Activated T-cell treated with anti-CD3 and anti-CD28 coated beads for 48 hours (primary cell): ENCODE measurements around the gene SLC47A2.
"Not testable (repeated sequence)": the region's sequence is repeated elsewhere in the genome, so short reads cannot be mapped to it uniquely, and the experiment has no call there.

Experiments used
- DNase-seq: peaks from one replicate; pipeline ENCODE4 v3.0.0-alpha.2; 2020; ENCODE audit warnings: low read depth

SLC47A2 gene, protein sequence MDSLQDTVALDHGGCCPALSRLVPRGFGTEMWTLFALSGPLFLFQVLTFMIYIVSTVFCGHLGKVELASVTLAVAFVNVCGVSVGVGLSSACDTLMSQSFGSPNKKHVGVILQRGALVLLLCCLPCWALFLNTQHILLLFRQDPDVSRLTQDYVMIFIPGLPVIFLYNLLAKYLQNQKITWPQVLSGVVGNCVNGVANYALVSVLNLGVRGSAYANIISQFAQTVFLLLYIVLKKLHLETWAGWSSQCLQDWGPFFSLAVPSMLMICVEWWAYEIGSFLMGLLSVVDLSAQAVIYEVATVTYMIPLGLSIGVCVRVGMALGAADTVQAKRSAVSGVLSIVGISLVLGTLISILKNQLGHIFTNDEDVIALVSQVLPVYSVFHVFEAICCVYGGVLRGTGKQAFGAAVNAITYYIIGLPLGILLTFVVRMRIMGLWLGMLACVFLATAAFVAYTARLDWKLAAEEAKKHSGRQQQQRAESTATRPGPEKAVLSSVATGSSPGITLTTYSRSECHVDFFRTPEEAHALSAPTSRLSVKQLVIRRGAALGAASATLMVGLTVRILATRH

GRCh38 chr17:19716108-19717030 is at the start of gene SLC47A2:
Gene SLC47A2 (minus strand): TSS chr17:19716584. CDS start chr17:19716555, 29 bp downstream.
- DNase-seq, result no peak

GRCh38 chr17:19766016-19766415 is 49.6 kb upstream of the SLC47A2 start:
- DNase-seq, result no peak

DNA sequence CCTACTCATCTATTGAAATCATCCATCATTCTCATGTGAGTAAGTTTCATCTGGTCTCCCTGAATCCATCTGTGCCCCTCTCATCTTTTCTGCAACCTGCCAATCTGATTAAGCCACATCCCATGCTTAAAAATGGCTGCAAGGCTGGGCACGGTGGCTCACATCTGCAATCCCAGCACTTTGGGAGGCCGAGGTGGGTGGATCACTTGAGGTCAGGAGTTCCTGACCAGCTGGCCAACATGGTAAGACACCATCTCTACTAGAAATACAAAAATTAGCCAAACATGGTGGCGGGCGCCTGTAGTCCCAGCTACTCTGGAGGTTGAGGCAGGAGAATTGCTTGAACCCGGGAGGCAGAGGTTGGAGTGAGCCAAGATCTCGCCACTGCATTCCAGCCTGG is 47.6 kb upstream of the SLC47A2 start:
- DNase-seq, result not testable (repeated sequence)

DNA sequence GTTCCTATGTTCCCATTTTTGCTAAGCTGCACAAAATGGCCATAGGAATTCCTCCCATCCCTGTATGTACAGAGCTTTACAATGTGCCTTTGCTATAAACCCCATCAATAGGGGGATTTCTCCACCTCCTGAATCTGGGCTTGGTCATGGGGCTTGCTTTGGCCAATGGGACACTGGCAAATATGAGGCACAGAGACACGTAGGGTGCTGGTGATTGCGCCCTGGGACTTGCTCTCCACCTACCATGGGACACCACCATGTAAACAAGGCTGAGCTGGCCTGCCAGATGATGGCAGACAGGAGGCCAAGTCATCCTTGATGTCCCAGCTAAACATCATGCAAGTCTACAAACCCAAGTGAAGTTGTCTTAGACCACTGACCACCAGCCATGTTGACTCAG is 47.0 kb upstream of the SLC47A2 start:
- DNase-seq, result no peak

- peak; percentile 49 for DNase-seq
Measured at GRCh38 chr17:19762515-19762961, 46.2 kb upstream of the SLC47A2 start.

DNA sequence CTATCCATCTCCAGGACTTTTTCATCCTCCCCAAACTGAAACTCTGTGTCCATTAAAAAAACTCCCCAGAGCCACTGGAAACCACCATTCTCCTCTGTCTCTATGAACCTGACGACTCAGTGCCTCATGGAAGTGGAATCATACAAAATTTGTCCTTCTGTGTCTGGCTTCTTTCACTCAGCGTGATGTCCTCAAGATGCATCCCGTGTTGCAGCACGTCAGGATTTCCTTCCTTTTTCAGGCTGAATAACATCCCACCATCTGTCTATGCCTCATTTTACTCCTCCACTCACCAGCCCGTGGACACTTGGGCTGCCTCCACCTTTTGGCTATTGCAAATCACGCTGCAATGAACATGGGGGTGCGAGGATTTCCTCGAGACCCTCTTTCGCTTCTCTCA is 44.4 kb upstream of the SLC47A2 start:
- no peak for DNase-seq

- no peak for DNase-seq
Measured at GRCh38 chr17:19759568-19760549, 43.5 kb upstream of the SLC47A2 start.

DNA sequence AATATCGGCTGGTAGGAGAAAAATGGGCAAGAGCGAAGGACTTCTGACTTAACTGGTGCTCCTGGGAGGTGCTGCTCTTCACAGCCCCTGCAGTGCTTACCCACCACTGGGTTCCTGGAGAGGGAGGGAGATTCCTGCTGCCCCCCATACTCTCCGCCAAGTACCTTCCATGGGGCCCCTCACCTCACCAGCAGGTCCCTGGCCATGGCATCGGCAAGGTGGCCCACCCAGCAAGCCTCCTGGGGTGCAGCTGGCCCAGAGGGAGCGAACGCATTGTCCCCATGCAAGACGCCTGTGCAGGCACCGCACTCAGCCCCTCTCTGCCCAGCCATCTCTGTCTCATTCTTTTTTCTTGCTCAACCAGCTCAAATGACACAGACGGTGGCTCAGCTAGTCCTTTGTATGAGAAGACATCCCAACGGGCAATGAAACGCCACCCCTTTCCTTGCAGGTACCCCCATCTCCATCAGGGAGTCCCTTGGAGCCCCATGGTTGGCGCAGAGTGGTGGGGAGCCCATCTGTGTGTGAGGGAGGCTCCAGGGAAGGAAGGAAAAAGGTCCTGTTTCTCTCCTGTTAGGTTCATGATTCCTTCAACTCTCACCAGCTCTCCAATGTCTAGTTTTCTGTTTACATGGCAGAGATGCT is 41.3 kb upstream of the SLC47A2 start:
- DNase-seq, result no peak

DNA sequence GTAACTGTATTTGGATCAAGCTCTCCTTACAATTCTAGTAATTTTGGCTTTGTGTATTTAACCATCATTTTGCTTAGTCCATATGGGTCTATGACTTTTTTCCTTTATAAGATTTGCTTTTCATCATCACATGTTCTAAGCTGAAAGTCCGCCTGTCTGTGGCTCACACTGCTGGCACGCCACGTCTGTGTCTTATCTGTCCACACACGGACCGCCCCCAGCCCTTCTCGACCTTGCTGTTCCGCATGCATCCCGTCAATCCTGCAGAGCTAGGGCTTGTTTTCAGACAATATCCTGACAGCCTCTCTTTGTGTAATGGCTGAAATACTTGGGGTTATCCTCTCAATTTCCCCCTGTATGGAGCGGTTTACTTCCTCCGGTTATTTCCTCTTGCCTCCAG is 40.2 kb upstream of the SLC47A2 start:
- DNase-seq, result no peak

DNA sequence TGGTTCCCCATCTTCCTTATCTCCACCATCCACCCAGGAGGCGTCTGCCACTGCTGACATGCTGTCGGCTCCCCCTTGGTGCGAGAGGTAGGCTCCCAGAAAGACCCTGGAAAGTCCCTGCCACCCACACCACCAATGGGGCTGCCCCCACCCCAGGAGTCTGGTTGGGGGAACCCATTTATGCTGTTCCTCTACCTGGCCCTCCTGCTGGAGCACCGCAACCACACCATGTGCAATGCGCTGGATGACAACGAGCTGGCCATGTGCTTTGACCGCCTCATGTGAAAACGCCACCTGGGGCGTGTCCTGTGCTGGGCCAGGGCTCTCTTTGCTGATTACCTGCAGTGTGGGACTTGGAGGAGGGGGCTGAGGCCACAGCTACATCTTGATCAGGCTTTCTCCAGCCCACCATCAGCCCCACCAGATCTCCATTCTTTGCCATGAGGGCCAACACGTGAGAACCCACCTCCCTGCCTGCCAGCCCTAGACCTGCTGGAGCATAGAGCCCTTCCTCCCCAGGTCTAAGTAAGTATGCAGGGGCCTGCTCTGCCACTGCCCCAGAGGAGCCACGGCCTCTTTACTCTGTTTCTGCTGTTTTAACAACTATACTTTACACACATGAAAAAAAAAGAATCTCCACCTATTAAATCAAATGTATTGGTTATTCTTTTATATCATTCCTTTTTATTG is 39.6 kb upstream of the SLC47A2 start:
- no peak for DNase-seq

- no peak for DNase-seq
Measured at GRCh38 chr17:19755392-19755791, 39.0 kb upstream of the SLC47A2 start.

DNA sequence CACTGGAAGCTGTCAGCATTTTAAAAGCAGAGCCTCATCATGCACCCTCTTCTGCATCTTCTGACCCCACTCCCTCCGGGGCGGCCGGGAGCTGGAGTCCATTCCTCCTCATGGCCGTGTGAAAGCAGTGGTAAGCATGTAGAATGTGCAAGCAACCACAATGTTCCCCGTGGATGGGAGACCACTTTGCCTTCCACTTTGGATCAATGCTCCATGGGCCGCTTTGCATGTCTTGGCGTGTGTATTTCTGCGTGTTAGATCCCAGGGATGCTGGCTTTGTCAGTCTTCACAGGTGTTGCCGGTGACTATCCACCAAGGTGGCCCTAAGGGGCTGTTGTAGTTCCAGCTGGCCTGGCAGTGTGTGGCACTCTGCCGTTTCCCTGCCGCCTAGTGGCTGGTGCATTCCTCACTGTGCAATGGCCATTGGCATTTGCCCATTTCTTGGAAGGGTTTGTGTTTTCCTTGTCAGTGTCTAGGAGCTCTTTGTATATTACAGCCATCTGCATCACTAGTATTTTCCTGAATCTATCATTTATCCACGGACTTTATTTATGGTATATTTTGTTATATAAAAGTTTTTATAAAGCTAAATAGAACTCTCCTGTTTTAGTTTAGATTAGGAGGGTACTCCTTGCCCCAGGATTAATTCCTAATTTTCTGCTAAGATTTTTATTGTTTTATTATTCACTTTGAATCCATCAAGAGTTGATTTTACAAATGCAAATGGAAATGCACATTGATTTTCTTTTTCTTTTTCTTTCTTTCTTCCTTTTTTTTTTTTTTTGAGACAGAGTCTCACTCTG is 37.5 kb upstream of the SLC47A2 start:
- DNase-seq, result no peak

GRCh38 chr17:19753051-19753509 is 36.7 kb upstream of the SLC47A2 start:
- DNase-seq, result no peak

GRCh38 chr17:19752216-19753050 is 36.0 kb upstream of the SLC47A2 start:
- DNase-seq, result no peak

- no peak for DNase-seq
Measured at GRCh38 chr17:19750835-19751234, 34.5 kb upstream of the SLC47A2 start.

DNA sequence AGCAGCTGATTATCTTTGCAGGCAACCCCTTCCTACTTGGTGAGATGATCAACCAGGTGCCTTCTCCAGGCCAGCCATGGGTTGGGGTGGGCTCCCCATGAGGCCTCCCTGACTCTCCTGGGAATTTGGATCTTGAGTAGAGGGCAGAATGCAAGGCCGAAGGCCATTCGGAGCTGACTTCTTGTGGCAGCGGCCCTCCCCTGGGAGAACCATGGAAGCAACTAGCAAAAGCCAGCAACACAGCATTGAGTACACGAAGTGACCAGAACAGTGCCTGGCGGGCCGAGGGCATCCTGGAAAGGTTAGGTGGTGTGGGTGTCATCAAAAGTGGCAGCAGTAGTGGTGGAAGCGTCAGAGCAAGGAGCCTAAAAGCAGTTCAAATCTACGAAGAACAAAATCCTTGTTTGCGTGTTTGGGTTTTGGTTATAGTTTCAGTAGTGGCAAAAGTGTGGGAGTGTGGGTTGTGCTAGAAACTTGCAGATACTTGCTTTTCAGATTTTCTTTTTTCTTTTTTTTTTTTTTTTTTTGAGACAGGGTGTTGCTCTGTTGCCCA is 33.7 kb upstream of the SLC47A2 start:
- no peak for DNase-seq

- no peak for DNase-seq
Measured at GRCh38 chr17:19748807-19749193, 32.4 kb upstream of the SLC47A2 start.
